GM18951 (cell line): ENCODE results near the gene KLF13.

Experiments used
- POLR2A ChIP-seq: IDR thresholded peaks from 4 replicates; pipeline ENCODE4 v1.6.1; 2011; ENCODE audit warnings: mild to moderate bottlenecking; ENCODE audit not compliant: insufficient read length, insufficient read depth; ENCODE audit errors: extremely low read depth
- in situ Hi-C: fragments of 300-500 bp; cut with MboI; formaldehyde crosslinking; loops from one replicate; pipeline ENCODE4 v1.12.0; 2022; ENCODE audit warnings: low sequenced_read_pairs, mixed read lengths, inconsistent platforms; ENCODE audit not compliant: unreplicated experiment

KLF13 gene

GRCh38 chr15:31324806-31325594 lies 1.6 kb upstream of the KLF13 start:
- TF ChIP-seq POLR2A: peak; percentile 1
- in situ Hi-C loops: loop anchor here (10.0 kb wide), 1 partner anchor 100 kb away; no protein-coding TSS in a partner anchor

- in situ Hi-C loops: loop anchor here (10.0 kb wide), 1 partner anchor 101 kb away; no protein-coding TSS in a partner anchor
- TF ChIP-seq POLR2A: peak; percentile 2
Measured at GRCh38 chr15:31325595-31326155, 960 bp upstream of the KLF13 start.

GRCh38 chr15:31326875-31327668 lies 437 bp downstream of the KLF13 start:
- TF ChIP-seq POLR2A: peak; percentile 53
- in situ Hi-C loops: loop anchor here (10.0 kb wide), 1 partner anchor 102 kb away; no protein-coding TSS in a partner anchor

GRCh38 chr15:31327669-31328427 lies 1.2 kb downstream of the KLF13 start:
- in situ Hi-C loops: loop anchor here (10.0 kb wide), 1 partner anchor 103 kb away; no protein-coding TSS in a partner anchor
- TF ChIP-seq POLR2A: peak; percentile 42

GRCh38 chr15:31328428-31328968 lies 1.9 kb downstream of the KLF13 start:
- no peak for TF ChIP-seq POLR2A
- in situ Hi-C loops: loop anchor here (10.0 kb wide), 1 partner anchor 104 kb away; no protein-coding TSS in a partner anchor

GRCh38 chr15:31328969-31329639 lies 2.5 kb downstream of the KLF13 start:
- in situ Hi-C loops: loop anchor here (10.0 kb wide), 1 partner anchor 104 kb away; no protein-coding TSS in a partner anchor
- peak; percentile 35 for TF ChIP-seq POLR2A

- in situ Hi-C loops: loop anchor here (10.0 kb wide), 1 partner anchor 105 kb away; no protein-coding TSS in a partner anchor
- TF ChIP-seq POLR2A: no peak
Measured at GRCh38 chr15:31329640-31330010, 3.0 kb downstream of the KLF13 start.

- no peak for TF ChIP-seq POLR2A
- in situ Hi-C loops: no loop called here
Measured at GRCh38 chr15:31330111-31330785, 3.6 kb downstream of the KLF13 start.

- in situ Hi-C loops: no loop called here
- TF ChIP-seq POLR2A: no peak
Measured at GRCh38 chr15:31330836-31331235, 4.2 kb downstream of the KLF13 start.

GRCh38 chr15:31331389-31331788 lies 4.8 kb downstream of the KLF13 start:
- in situ Hi-C loops: no loop called here

GRCh38 chr15:31332020-31332680 lies 5.5 kb downstream of the KLF13 start:
- TF ChIP-seq POLR2A: no peak
- in situ Hi-C loops: no loop called here

More at GRCh38 chr15:31331389-31331788, 4.8 kb downstream of the KLF13 start:
- TF ChIP-seq POLR2A: no peak
